SU-DHL-6 (cell line): ENCODE data around the gene PIK3R6.

Experiments
- H2AFZ ChIP-seq: fragments of 200-600 bp; sonication (generic); 2 replicates; pipeline ENCODE4 v1.6.1; 2014; ENCODE audit warnings: low read depth, mild to moderate bottlenecking, moderate library complexity, mixed read lengths, antibody characterized with exemption, low read length; ENCODE audit not compliant: severe bottlenecking
- H3F3A ChIP-seq: fragments of 200-600 bp; shearing (Covaris generic); 2 replicates; pipeline ENCODE4 v1.6.0; 2016; ENCODE audit warnings: antibody characterized with exemption, mild to moderate bottlenecking; ENCODE audit not compliant: insufficient read depth
- H3K27ac ChIP-seq: fragments of 200-600 bp; sonication (generic); 2 replicates; pipeline ENCODE4 v1.5.1; 2016; ENCODE audit warnings: low read depth, mild to moderate bottlenecking, low read length, moderate library complexity, mixed read lengths
- H3K27me3 ChIP-seq: fragments of 200-600 bp; sonication (generic), shearing (Covaris generic); 2 replicates; pipeline ENCODE4 v1.6.0; 2014; ENCODE audit warnings: mild to moderate bottlenecking, low read length
- H3K36me3 ChIP-seq: fragments of 200-600 bp; sonication (generic); 2 replicates; pipeline ENCODE4 v1.6.1; 2014; ENCODE audit warnings: mild to moderate bottlenecking, low read length, mixed read lengths
- H3K4me2 ChIP-seq: fragments of 300-600, 200-600 bp; shearing (Covaris generic), sonication (generic); 2 replicates; pipeline ENCODE4 v1.6.0; 2014; ENCODE audit warnings: low read length, low read depth, mild to moderate bottlenecking; ENCODE audit not compliant: poor library complexity, severe bottlenecking
- H3K4me3 ChIP-seq: fragments of 200-600 bp; sonication (generic); 2 replicates; pipeline ENCODE4 v1.5.1; 2014; ENCODE audit warnings: antibody characterized with exemption, low read length, mild to moderate bottlenecking, mixed read lengths; ENCODE audit not compliant: insufficient read depth, poor library complexity, severe bottlenecking
- H3K79me2 ChIP-seq: fragments of 200-600 bp; sonication (generic); 2 replicates; pipeline ENCODE4 v1.6.1; 2014; ENCODE audit warnings: mild to moderate bottlenecking, low read length, moderate library complexity; ENCODE audit not compliant: insufficient read depth
- H3K9ac ChIP-seq: fragments of 200-600 bp; sonication (generic); 2 replicates; pipeline ENCODE4 v1.7.0; 2014; ENCODE audit warnings: mild to moderate bottlenecking, low read length
- H3K9me2 ChIP-seq: fragments of 200-600 bp; sonication (generic); replicated peaks from 2 replicates; pipeline ENCODE4 v1.6.1; 2014; ENCODE audit warnings: low read length; ENCODE audit not compliant: insufficient read depth
- H3K9me3 ChIP-seq: fragments of 200-600 bp; sonication (generic); 2 replicates; pipeline ENCODE4 v1.6.1; 2014; ENCODE audit warnings: low read length, mixed read lengths; ENCODE audit not compliant: insufficient read depth
- H4K20me1 ChIP-seq: fragments of 200-600 bp; sonication (generic); 2 replicates; pipeline ENCODE4 v1.6.1; 2014; ENCODE audit warnings: low read depth, mild to moderate bottlenecking, antibody characterized with exemption, low read length, moderate library complexity, mixed read lengths
- EZH2phosphoT487 ChIP-seq: fragments of 200-600 bp; sonication (generic), shearing (Covaris generic); conservative IDR thresholded peaks from 2 replicates; pipeline ENCODE4 v1.6.1; 2018; ENCODE audit warnings: mild to moderate bottlenecking, antibody characterized with exemption, low read length, moderate library complexity, mixed read lengths
- TF ChIP-seq, protein P1 (sequence below): fragments of 200-600 bp; sonication (generic); IDR thresholded peaks from one replicate; pipeline ENCODE4 v1.5.1; 2017; ENCODE audit warnings: antibody characterized with exemption, mild to moderate bottlenecking, low read length, moderate library complexity; ENCODE audit not compliant: insufficient read depth, poor library complexity, severe bottlenecking

PIK3R6 gene

DNA sequence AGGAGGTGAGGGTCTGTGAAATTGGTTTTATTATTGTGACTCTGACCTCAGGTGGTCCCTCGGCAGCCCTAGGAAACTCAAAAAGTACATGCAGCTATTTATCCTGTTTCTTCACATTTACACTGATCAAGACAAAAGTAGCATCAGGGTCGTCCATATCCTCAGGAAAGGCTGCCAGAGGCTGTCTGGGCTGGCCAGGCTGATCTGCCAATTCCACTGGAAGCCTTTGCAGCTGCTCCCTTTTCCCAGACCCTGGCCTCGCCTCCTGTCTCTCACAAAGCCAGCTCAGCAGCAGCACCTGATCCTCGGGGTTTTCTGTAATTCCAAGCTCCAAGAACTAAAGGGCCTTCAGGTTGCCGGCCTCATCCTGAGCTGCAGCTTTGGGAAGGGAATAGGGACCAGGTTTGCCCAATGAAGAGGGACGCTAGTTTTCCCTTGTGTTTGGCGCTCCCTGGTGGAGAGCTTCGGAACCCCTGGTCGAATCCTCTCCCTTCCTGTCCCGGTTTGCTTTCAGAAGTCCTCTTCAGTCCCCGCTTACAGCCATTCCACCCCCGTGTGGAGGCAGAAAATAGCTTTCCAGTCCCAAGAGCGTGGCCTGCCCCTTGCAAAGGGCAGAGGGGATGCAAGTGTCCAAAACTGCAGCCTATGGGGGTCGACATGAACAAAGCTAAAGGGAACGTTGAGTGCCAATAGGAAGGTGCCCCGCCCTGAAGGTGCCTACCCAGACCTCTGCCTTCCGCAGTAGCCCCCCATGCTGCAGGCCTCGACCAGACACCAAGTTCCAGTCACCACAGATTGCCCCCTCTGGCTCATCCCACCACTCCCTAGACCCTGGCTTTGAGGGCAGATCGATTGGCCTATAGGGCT, 81.7 kb downstream of the PIK3R6 start:
- no peaks in the 10 kb centered on the region for H3K79me2 ChIP-seq
- H3K9me3 ChIP-seq: no peaks in the 10 kb centered on the region
- no peak overlapping the region for H3K4me3 ChIP-seq
- no peaks in the 10 kb centered on the region for H4K20me1 ChIP-seq
- H3F3A ChIP-seq: no peaks in the 10 kb centered on the region
- H3K27ac ChIP-seq: no peak overlapping the region
- no peaks in the 10 kb centered on the region for H3K27me3 ChIP-seq
- H3K36me3 ChIP-seq: no peaks in the 10 kb centered on the region
- H2AFZ ChIP-seq: no peak overlapping the region
- H3K9ac ChIP-seq: no peak overlapping the region
- TF ChIP-seq, protein P1, sequence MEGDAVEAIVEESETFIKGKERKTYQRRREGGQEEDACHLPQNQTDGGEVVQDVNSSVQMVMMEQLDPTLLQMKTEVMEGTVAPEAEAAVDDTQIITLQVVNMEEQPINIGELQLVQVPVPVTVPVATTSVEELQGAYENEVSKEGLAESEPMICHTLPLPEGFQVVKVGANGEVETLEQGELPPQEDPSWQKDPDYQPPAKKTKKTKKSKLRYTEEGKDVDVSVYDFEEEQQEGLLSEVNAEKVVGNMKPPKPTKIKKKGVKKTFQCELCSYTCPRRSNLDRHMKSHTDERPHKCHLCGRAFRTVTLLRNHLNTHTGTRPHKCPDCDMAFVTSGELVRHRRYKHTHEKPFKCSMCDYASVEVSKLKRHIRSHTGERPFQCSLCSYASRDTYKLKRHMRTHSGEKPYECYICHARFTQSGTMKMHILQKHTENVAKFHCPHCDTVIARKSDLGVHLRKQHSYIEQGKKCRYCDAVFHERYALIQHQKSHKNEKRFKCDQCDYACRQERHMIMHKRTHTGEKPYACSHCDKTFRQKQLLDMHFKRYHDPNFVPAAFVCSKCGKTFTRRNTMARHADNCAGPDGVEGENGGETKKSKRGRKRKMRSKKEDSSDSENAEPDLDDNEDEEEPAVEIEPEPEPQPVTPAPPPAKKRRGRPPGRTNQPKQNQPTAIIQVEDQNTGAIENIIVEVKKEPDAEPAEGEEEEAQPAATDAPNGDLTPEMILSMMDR: peak; percentile 74
- no peak for TF ChIP-seq EZH2phosphoT487
- H3K4me2 ChIP-seq: no peak overlapping the region
- H3K9me2 ChIP-seq: no peaks in the 10 kb centered on the region

DNA sequence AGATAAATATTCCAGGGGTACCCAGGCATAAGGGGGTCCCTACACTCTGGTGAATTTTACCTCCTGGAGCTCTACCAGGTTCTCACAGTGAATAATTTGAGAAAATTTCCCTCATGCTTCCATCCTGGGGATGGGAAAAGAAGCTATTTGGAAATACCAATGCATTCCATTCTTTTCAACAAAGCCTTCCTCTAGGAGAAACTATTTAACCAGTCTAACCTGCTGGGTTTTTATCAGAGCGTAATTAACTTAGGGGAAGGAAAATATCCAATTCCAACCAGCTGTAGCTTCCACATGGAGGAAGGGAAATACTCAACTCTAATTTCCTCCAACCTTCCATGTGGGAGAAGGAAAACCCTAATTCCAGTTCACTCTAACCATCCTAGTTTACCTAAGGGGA, 85.3 kb downstream of the PIK3R6 start:
- H3K79me2 ChIP-seq: no peaks in the 10 kb centered on the region
- no peaks in the 10 kb centered on the region for H3K9me3 ChIP-seq
- H4K20me1 ChIP-seq: no peaks in the 10 kb centered on the region
- no peaks in the 10 kb centered on the region for H3K27me3 ChIP-seq
- H3K4me3 ChIP-seq: no peak overlapping the region
- H3K36me3 ChIP-seq: no peaks in the 10 kb centered on the region
- no peaks in the 10 kb centered on the region for H3K9me2 ChIP-seq
- H3K4me2 ChIP-seq: no peak overlapping the region
- H3K9ac ChIP-seq: no peak overlapping the region
- no peak for TF ChIP-seq EZH2phosphoT487
- TF ChIP-seq, protein P1: no peak
- H2AFZ ChIP-seq: no peak overlapping the region
- H3F3A ChIP-seq: no peaks in the 10 kb centered on the region
- no peak overlapping the region for H3K27ac ChIP-seq

DNA sequence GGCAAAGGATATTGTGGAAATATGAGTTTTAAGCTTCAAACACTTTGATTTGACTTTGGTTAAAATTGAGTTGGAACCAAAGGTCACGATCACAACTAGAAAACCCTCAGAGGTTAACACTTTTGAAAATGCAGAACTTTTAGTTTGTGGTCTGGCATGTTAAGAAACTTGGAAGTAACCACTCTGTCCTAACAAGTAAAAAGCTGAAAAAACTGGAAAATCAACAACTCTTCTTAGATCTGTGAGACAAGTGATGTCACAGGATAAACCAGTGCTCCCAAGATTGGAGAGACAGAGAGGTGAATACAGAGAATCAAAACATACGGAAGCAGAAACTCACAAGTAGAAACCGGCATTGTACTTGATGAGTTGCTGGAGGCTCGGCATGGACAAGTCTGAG, 85.7 kb downstream of the PIK3R6 start:
- H4K20me1 ChIP-seq: no peaks in the 10 kb centered on the region
- TF ChIP-seq EZH2phosphoT487: no peak
- TF ChIP-seq, protein P1: no peak
- H3K9me3 ChIP-seq: no peaks in the 10 kb centered on the region
- H3K27ac ChIP-seq: no peak overlapping the region
- H3K79me2 ChIP-seq: no peaks in the 10 kb centered on the region
- no peak overlapping the region for H3K9ac ChIP-seq
- no peak overlapping the region for H2AFZ ChIP-seq
- H3K36me3 ChIP-seq: no peaks in the 10 kb centered on the region
- H3K9me2 ChIP-seq: no peaks in the 10 kb centered on the region
- H3F3A ChIP-seq: no peaks in the 10 kb centered on the region
- H3K27me3 ChIP-seq: no peaks in the 10 kb centered on the region
- no peak overlapping the region for H3K4me3 ChIP-seq
- no peak overlapping the region for H3K4me2 ChIP-seq
